Effector CD4-positive, alpha-beta T cell (primary cell): ENCODE results near the gene STK24.

Experiments used
- DNase-seq: peaks from one replicate; pipeline ENCODE4 v3.0.0-alpha.2; 2020

STK24 gene

DNA sequence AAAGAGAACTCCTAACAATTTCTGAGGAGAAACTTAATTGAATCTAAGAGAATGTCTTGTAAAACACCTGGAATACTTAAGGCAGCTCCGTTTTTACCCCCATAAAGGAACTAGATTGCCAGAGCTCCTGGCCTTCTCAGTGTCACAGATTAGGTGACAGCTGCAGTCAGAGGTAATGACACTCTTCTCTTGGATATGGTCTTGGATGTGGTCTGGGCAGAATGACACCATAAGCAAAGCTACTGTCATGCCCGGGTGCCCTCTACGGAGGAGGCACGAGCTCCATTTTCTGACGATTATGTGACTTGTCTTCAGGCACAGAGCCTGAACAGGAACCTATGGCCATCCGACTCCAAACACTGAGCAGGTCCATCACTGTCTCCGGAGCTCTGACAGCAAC lies 46.7 kb downstream of the STK24 start:
- DNase-seq: no peak

DNA sequence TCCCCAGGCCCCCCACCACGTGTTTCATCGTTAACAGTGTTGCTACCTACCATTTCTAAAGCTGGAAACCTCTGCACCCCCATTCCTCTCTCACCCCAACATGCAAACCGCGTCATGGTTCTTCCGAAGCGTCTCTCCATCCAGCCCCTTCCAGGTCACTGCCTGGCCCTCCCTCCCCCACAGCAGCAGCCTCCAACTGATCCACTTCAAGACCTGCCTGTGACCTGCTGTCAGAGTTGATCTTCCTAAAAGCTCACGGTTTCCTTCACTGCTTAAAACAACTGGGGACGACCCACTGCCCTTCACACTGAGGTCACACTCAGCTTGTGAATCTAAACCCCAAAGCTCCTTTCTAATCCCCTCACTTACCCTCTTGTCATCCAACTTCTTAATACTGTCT lies 47.7 kb downstream of the STK24 start:
- DNase-seq: no peak

DNA sequence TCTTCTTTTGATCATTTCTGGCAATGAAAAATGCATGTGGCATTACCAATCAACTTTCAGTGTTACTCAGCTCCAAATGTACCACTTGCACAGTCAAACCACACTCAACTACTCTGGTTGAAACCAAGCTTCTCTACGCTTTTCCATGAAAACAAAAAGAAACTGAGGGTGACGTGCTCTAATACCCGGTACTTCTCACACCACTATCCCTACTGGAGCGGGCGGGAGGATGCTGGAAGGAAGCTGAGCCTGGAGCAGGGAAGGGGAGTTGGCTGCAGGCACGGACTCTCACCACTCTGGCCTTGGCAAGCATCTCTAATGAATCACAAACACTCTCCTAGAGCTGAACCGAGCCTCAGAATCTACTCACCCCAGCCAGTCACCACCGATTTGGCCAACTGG lies 48.2 kb downstream of the STK24 start:
- DNase-seq: no peak

DNA sequence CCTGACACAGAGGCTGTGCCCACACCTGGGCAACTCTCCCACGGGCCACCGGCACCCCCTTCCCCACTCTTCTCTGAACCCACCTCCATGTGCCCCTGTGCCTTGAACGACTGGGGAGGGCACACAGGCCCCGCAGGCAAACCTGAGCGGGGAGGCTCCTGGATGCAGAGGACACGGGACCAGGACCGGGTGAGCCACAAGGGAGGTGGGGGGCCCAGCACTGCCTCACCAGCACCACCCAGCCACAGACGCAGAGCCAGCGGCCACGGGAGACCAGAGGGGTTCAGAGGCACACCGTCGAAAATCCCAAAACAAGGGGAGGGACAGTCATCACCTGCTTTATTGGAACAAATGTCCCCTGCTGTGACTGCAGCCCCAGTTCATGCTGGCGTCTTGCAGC lies 49.4 kb downstream of the STK24 start:
- DNase-seq: no peak

DNA sequence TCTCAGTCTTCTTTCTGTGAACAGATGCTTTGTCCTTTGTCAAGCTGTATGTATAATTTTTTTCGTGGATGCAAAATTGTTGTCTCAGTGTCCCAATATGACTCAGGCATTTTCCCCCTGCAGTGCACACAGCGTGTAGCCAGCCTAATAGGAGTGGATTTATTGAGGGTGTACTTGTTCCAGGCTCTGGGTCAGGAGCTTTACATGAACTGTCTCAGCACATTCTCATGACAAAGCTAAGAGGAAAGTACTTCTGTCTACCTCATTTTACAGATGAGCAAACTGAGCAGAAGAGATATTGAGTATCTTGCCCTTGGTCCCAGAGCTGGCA lies 50.8 kb downstream of the STK24 start:
- DNase-seq: no peak

DNA sequence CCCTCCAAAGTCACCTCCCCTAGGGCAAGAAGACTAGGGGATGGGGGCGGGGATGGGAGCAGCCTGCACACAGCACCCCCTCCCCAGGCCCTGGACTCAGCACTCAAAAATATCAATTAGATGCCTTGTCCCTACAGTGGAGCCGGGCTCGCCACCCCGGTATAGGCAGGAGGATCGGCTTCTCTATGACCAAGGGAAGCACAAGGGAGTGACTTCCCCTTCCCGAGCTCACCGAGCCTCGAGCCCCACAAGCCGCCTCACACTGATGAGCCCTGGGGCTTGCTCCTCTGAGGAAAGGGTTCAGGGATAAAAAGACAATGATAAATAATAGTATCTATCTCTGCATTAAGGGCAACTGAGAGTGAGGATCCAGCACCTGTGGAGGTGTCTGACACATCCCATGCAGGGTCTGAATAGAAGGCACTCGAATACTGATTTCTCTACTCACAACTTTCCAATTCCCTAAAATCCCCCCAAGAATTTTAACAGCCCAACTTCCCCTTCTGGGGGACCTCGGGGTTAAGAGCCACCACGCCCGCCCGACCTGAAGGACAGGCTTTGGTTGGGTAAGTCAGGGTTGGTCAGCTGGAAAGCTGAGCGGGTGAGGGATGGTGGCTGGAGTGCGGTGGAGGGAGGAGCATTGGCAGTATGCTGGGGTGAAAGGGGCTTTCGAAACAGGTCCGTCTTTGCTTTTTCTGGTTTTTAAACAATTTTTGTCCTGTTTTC lies 51.3 kb downstream of the STK24 start:
- no peak for DNase-seq

DNA sequence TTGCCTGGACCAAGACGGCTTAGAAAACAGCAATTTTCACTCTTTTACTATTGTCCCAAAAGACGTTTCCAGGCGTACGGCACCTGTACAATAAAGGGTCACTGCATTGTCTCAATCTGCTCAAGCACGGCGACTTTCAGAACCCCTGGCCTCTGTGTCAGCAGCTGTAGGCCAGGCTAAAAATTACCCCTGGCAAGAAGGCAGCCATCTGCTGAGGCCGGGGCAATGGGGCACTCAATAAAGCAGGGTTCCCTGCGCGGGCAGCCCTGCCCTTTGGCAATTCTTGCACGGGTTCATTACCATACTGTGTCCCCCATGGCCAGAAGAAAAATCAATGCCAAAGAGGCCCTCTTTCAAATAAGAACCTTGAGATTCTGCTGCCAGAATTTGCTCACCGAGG lies 52.1 kb downstream of the STK24 start:
- no peak for DNase-seq

DNA sequence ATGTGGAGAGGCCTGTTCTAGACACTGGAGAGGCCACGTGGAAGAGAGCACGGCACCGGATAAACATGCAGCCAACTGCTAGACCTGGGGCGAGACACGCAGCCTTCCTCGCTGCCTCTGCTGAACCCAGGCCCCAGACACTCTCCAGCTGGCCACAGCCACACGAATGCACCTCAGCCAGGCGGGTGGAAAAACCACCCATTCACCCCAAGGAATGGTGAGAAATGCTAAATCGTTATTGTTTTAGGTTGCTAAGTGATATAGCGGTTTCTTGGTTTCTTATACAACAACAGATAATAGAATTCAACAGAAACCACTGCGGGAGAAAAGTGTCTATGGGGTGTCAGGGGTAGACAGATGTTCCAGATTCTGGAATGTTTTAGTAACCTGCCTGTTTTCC lies 52.5 kb downstream of the STK24 start:
- no peak for DNase-seq

DNA sequence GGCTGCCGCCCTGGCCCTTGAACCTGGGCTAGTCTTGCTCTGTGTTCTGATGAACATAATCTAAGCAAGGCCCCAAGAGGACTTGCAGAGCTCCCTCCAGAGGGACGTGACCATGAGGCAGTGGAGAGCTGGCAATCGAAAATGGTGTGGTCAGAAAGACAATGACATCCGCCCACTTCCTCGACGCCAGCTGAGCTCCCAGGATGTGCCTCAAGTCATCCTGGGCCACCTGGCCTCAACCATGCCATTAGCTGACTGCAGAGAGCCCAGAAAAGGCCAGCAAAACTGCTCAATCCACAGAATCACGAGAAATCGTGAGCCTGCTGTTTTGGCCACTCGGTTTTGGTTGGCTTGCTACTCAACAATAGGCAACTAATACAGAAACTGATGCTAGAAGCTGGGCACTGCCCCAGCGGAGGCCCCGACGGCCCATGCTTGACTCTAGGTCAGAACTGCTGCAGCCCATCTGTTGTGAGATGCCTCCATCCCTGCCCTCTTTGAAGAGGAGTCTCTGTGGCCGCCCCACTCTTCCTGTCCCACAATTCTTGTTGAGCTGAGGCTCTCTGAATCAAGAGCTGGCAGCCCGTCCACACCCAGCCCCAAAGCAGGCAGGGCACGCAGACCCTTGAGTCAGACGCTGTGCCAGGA lies 53.3 kb downstream of the STK24 start:
- no peak for DNase-seq

DNA sequence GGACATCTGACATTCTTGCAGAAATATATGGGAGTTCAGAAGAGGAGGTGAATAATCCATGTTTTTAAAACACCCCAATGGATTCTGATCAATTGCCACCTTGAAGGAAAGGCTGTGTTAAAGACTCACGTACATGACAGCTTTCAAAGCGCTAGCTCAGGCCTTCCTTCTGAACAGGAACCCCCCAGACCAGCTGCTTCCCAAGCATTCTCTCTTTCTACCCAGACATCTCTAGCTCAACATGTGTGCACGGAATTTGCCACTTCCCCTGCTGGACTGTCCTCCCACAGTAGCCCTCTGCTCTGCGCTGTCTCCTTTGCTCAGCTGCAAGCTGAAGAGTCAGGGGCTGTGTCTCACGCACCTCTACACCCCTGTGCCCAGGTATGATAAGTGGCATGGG lies 54.5 kb downstream of the STK24 start:
- DNase-seq: no peak

DNA sequence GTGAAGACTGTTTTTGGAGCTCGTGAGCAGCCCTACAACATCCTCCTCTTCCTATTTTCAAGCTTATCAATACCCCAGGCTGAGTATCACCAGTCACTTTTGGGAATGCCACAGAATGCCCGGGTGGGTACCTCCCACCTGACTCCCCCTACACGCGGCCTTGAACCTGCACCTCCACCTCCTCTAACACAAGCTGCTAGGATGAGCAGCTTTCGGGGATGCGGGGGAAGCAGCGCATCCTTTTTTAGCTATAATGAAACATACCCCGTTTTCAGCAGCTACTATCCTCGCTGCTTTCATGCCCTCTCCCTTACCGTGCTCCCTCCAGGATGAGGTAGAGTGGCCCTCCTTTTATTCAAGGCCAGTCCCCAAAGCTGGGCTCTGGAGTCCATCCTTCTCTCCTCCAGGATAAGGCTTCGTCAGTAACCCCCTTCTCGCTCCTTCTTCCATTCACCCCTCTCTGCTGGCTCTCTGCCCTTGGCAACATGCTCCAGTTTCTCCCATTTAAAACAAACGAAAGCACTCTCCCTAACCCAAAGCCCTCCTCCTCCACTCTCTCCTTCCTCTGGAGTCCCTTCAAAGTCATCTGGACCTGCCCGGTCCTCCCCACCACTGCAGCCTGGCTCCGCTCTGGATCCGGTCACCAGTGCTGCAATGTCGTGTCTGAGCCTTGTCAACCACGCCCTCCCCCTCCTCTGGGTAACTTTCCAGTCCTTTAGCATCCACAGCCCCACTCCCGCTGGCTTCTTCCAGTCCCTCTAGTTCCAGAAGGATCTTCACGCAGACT lies 55.3 kb downstream of the STK24 start:
- DNase-seq: no peak

DNA sequence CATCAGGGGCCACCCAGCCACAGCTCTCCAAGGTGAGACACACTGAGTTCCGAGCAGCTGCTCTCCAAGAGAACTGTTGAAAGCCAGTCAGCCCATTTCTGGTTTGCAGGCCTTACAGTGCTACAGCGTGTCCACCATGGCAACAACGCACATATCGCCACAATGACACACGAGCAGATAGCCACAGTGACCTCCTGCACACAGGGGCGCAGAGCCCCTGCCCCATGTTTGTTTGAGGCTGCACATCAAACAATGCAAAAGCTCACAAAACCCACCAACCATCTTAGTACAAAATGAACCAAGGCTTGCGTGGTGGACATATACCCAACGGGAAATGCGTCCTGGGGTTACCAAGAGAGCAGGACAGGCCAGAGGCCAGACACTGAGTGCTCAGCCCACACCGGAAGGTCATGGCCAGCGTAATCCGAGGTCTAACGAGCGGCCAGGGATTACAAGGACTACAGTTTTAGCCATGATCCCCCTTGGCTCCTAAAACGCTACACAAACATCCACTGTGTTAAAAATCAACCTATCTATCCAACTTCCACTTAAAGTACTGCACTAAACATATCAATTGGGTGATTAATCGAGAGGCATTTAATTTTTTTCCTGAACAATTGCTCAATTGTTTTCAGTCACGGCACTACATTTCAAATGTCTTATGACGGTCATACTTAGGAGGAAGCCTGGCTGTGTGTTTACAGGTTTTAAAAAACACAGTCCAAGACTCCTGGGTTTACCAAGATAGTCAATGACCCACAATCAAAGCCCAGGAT lies 56.0 kb downstream of the STK24 start:
- DNase-seq: no peak

DNA sequence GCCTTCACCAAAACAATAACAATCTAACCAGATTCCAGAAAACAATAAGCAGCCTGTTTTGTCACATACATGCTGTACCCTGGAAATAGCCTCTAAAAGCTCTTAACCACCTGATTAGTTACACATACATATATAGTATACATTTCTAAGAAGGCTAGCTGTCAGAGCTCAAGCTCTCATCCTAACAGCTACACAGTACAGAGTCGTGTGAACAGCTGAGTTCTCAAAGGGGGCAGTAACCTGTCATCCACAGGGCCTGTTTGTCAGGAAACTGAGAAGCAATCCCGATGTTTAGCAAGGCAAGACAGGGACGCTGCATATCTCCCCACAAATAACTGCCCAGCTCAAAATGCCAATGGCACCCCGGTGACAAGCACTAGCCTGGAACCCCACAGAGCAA lies 56.9 kb downstream of the STK24 start:
- DNase-seq: no peak

DNA sequence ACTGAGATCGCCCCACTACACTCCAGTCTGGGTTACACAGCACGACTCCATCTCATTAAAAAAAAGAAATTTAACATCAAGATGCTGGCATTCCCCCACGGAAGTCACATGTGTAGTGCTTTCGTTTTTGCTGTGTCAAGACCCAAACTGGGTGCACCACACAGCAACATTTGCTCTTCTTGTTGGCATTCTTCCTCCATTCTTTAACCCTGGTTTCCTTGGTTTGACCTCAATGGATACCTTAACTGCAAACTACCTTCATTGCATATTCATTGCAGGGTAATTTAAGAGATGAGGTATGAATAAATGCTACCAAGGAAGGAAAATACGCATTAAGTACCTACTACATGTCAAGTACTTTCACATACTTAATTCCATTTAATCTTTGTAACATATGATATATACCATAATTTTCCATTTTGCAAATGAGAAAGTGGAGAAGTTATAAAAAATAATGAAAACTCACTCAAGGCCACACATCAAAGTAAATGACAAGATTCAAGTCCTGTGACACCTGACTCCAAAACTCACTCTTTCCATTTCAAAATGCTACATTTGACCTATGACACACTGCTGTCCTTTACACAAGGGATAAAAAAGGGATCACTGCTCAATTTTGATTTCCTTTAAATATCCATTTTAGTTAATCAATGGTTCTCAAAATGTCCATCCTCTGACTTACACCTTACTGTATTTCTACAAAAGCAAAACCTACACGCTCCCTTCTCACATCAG lies 59.2 kb downstream of the STK24 start:
- DNase-seq: peak; percentile 34

DNA sequence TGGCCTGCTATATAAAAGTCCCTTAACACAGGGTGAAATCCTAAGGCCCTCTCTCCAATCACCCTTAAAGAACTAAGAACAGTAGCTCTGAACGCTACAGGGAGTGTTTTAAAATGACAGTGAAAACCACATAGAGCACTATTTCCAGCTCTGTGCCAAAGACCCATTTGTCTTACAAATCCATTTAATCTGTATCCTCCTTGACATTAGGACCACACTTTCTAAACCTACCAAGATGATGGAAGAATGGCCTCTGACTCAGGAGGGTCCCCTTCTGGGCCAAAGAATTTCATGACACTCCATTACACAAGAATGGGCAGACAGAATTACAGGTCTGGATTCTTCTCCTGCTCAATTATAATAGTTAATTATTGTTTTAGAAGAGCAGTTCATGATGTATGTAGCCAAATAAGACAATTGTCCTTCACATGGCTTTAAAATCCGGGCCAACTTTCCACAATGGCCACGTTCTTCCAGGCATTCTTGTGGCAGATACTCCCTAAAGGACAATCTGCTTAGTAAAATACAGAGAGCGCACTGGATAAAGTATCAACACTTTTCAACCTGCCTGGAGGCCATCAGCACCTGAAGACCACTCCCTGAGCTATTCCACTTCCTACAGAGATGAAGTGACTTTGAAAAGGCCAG lies 61.0 kb downstream of the STK24 start:
- DNase-seq: no peak

DNA sequence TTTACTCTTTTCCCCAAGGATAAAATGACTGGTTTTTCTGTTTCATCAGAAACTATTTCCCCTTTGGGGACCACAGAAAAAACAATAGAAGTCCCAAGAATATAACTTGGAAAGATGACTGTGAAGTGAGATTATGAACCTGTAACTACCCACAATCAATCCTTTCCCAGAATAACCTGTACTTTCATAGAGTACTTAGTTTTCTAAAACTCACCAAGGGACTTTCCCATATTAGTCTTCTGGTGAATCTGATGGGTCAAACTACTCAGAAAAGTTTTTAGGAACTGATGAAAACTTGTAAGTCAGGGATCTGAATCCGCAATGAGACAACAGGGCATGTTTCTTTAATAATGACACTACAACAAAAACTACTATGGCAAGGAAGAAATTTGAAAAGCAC lies 62.6 kb downstream of the STK24 start:
- DNase-seq: no peak

DNA sequence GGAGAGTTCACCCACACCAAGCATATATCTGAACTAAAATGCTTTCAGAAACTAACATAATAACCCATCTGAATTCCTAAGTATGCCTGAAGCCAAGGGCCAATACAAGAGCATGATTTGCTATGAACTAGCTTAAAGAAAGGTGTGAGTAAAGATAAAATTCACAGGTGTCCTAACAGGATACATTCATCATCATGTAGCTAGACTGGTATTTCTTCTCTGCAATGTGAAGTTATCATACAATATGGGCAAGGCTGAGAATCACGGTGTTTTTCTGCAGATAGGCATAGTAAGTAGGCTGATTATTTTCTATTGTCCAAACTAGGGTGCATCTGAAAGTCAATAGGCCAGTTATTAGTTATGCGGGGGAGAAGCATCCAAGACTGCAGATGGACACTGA lies 63.1 kb downstream of the STK24 start:
- DNase-seq: no peak

DNA sequence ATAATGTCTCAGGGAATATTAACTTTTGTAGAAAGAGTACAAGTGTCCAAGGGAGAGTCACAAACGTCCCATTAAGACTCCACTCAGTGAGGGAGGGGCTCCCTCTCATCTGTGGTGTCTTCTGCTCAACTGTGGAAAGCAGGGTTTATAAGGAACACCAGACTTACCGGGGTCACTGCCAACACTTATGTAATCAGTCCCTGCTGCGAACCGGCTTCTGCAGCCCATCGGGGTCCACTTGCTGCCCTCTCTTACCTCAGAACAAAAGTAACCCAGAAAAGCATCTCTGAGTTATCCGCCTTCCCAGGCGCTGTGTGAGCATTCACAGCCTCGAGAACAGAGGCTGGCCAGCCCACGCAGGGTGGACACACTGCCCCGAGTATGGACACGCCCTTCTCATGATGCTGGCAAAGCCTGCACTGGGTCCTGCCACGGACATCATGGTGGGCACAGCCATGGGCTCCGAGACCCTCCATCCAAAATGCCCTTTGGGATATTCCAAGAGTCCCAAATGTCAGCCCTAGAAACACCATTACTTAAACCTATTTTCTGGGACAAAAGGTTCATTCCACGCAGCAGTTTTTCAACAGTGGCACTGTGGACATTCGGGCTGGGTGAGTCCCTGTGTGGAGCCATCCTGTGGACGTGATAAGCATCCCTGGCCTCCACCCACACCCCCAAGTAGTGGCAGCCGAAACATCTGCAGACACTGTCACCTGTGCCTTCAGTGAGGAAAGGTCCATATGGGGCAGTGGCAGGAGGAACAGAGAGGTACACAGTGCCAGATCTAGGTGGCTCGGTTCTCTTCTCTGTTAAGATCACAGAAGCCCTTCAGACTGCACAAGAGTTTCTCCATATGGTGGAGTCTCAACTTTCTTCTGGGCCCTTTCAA lies 63.9 kb downstream of the STK24 start:
- no peak for DNase-seq

DNA sequence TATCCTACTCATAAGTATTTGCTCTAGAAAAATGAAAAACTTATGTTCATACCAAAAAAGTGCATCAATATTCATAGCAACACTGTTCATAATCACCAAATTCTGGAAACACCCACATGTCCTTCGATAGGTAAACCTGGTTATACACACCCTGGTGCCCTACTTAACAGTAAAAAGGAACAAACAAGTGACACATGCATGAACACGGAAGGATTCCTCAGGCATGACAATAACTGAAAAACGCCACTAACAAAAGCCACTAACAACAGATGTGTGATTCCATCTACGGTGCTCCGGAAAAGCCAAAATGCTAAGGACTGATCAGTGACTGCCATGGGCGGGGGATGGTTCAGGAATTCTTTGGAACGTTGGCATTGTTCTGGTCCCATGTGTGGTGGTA lies 65.5 kb downstream of the STK24 start:
- no peak for DNase-seq

DNA sequence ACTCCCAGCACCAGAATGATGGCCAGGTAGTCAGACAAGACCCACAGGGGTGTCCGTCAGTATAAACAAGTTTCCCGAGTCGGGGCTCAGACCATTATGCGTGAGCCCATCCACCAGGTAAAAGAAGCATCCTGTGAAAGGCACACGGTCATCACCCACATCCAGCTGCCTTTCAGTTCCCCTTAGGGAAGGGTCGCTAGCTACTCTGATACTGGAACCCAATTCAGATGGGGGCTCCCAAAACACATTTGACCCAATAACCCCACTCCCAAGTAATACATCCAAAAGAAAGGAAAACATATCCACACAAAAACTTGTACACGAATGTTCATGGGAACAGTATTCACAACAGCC lies 66.8 kb downstream of the STK24 start:
- no peak for DNase-seq
